ENCODE measurements around the gene LRTM2.
A peak's percentile ranks its signal among the peaks of the same experiment; 100 is the strongest.

LRTM2 gene

DNA sequence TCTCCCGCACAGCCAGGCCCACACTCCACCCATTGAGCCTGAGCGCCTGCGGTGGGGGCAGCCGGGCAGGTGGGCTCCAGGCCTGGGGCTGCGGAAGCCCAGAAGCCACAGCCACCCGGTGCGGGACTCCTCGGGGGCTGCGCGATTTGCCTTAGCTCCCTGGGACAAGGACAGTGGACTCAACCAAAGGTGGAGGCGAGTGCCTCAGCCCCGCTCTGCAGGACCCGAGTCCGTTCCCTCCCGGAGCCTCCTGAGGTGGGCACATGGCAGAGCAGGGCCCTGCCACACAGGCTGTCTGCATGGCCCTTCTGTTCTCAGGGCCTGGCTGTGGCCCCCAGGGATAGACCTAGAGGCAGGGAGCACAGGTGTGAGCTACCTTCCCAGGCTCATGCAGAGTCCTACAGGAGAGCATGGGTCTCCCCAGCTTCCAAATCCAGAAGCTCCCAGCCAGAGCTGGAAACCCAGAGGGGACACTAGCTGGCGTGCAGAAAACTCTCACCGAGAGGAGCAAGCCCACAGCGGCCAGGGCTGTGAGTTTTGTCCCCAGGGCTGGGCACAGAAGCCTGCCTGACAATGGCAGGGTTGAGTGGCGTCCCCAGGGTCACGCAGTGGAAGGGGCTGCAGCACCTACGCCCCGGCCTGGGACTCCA is 22.2 kb upstream of the LRTM2 start:
- DNase-seq (ENCODE audit: low read depth in 2 of 2): no peak

DNA sequence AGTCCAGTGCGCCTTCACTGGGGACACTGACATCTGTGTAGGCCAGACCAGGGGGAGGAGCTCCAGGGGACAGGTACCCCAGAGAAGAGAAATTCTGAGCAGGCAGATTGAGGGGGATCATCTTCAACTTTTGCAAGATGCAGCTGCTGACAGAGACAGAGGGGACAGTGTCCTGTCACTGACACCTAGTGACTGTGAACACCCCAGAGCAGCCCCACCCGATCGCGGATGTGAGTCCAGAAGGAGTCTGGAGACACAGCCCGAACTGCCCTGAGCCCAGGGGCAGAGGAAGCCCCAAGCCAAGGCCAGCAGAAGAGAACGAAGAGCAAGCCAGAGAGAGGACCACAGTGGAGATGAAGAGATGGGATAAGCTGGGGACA is 21.7 kb upstream of the LRTM2 start:
- no peak for DNase-seq (ENCODE audit: low read depth in 2 of 2)

DNA sequence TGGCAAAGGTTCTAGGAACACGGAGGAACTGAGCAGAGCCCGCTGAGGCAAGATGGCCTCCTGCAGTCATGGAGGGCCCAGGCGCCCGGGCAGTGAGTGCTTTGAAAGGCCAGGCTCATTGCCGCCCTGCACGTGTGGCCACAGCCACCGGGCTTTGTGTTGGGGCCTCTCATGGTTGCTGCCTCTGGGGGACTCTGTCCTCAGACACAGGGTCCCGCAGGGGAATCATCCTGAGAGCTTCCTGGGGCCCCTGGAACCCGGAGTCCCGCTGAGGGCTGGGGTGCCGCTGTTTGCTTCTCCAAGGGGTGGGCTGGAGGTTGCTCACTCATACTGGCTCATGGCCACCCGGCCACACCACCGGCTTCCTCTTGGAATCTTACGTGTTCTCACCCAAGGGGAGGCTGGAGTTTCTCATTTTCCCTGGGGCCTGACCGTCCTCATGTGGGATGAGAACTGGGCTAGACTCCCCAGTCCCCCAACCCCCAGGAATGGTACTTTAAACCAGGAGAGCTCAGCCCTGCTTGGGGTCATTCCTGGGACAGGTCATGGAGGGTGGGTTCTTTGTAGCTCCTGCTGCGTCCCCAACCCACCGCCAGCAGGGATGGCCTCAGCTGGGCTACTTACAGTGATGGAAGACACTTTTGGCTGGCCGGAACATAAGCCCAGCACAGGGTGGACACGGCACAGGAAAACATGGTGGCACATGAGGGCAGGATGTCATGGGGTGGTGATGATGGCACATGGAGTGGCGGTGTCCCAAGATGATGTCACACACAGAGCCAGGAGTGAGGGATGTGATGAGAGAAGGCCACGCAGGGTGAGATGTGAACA is 21.1 kb upstream of the LRTM2 start:
- no peak for DNase-seq (ENCODE audit: low read depth in 2 of 2)

DNA sequence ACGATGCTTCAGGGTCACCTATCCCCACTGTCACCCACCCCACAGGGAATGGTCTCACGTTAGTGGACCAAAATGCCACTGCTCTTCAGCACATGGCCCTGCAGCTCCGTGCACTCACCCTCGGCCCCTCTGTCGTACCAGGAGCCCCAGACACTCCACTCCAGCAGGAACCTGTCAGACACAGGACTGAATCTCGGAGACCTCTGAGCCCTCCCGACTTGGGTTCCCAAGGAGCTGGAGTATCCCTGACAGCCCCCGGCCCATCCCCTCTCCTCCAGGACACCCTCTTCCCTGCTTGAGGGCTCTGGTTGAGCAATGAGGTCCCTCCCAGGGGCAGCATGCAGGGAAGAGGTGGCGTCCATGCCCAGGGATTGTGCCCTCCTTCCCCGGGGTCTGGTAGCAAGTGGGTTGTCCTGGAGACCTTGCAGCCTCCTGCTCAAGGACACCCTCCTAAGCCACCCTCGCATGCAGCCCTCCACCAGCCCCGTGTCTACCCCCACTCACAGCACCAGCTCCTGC is 20.4 kb upstream of the LRTM2 start:
- no peak for DNase-seq (ENCODE audit: low read depth in 2 of 2)

DNA sequence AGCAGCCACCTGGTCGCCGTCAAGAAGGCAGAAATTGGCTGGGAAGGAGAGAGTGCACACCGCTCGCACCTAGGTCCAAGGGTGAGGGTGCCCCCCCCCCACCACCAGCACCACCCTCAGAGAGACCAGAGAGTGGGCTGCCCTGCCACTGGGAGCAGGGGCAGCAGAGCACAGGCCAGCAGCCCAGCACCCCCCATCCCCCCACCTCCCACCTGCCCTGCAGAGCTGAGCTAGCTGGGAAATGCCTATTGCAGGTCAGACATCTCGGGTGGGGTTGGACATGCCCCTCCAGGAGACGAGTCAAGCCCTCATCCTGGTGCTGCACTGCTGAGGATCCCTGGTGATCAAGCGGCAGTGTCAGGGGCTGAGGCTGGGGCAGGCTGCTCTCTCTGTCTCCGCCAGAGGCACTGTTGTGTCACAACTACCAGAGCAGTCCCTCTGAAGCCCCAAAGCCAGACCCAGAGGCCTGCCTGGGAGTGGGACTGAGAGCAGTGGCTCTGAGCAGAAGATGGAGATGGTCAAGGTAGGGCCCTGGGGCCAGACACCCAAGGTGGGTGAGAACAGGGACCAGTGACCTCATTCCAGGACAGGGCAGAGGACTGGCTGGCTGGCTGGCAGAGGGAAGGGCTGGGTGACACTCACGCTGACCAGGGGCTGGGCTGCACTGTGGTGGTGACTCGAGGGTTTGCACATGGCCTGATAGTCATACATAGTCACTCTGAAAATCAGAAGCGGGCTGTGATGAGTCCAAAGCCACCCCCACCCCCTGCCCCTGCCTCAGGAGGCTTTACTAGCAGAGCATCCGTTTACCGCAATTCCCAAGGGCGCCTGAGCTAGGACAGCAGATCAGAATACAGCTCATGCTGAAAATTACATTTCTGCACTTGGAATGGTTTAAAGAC is 19.7 kb upstream of the LRTM2 start:
- DNase-seq (ENCODE audit: low read depth in 2 of 2): no peak

DNA sequence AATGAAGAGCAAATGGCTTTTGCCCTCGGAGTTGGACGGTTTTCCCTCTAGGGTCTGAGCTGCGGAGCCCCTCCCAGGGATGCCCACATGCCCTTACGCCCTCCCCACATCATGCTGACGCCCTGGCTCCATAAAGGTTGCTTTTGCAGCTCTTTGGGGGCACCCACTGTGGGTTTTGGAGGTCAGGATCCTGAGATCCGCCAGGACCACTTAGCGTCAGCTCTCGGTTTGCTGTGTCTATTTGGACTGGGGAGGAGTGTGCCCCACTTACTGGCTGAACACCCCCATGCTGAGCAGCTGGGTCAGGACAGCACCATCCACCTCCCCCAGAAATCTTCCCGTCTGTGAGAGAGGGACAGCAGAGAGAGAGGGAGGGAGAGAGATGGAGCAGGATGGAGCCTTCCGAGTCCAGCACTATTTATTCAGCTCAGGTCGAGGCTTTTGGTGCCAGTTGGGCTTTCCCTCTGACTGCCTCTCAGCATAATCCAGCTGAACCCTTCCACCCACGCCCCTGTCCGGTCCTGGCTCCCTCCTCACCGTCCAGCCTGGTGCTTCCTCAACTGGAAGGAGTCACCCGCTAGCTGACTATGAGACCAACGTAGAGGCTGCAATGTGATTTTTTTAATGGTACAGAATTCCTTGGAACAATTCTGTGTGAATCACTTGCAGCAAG is 18.9 kb upstream of the LRTM2 start:
- DNase-seq (ENCODE audit: low read depth in 2 of 2): no peak

DNA sequence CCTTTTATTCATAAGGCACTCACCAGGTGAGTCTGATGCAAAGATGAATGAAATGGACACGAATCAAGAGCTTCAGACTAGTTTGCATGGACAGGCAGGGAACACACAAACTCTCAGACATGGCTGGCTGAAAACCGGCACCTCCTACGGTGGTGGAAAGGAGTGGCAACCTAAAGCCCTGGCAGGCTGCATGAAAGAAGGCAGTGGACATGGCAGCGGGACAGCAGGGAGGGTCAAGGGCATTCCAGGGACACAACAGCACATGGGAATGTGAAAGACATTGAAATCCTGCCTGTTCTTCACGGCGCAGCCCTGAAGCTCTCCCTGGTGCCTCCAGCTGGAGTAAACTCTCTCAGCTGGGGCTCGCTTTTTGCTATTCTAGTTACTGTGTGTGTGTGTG is 16.6 kb upstream of the LRTM2 start:
- no peak for DNase-seq (ENCODE audit: low read depth in 2 of 2)

DNA sequence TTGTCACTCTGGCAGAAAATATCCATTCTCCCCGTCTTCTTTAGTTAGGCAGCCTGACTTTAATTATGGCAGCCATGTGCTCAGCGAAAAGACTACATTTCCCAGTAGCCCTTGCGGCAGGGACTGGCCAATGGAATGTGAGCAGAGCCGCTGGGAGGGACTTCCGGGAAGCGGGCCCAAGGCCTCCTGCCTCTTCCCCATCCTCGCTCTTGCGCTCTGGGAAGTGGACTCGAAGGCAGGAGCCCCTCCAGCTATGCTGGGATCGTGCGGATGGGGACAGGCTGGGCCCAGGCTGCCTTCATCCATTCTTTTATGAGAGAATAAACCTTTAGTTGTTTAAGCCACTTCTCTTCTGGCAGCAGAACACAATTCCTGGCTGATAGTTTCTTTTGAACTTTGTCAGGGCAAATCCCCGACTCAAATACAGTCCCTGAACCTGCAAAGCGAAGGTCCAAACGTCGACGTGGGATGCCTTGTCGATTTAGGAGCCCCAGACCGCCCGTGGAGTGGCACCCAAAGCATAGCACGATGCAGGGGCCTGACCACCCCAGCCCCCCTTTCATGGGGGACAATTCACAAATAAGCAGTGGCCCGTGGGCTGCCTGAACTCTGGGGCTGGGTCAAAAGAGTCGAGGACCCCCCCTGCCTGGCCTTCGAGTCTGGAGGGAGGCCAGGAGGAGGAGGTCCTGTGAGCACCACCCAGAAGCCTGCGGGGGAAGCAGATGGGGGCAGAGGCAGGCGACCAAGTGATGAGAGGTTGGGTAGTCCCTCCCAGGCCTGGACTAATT is 15.6 kb upstream of the LRTM2 start:
- DNase-seq (ENCODE audit: low read depth in 2 of 2): peak; percentile 56 to 71

DNA sequence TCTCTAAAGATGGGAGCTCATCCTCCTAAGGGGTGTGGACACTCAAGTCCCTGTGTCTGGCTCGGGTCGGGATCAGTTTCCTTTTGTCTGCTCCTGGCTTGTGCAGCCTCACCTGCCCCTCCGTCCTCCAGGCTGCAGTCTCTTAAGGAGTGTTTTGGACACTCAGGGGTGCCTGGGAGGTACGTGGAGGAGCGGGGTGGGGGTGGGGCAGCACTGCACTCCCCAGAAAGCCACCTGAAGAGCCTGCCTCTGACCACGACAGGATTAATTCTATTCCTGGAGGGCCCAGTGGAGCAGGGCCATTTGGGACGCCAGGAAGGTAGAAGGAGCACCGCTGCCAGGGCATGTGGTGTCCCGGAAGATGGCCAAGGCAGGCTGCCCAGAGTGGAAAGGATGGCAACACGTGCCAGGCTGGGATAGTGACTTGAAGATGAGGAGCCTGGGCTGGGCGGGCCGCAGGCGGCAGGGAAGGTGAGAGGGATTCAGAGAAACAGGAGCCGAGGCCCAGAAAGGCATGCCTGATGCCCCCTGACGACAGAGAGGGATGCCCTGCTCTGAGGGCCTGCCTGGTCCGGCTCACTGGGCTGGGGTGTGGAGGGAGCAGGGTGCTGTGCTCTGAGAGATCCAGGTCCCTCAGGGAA is 14.8 kb upstream of the LRTM2 start:
- DNase-seq (ENCODE audit: low read depth in 2 of 2): no peak

DNA sequence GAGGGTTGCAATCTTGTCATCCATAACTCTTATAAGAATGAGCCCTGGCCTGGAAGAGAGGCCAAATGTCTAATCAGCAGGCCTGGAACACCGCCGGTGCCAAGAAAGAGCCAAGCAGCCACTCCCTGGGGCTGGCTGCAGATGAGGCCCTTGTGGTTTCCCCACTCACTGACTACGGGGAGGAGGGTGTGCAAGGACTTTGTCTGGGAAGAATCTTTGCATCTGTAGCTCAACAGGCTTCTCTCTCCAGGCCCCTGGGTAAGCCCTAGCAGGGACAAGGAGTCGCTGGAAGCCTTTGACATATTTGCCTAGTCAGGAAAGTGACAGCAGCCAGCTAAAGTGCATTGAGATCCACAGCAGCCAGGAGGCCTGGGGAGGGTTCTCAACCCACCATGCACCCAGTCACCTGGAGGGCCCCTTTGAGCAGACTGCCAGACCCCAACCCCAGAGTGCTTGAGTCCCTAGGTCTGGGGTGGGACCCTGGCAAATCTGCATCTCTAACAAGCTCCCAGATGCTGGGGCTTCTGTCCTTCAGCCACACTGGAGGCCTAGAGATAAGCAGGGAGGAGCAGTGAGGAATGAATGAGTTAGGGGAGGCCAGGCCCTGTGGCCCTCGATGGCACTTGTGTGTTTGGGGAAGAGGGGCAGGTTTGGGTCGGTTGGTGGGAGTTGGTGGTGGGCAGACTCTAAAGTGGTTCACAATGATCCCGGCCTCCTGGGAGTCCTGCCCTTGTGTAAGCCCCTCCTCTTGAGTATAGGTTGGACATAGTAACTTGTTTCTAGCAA is 13.9 kb upstream of the LRTM2 start:
- no peak for DNase-seq (ENCODE audit: low read depth in 2 of 2)

DNA sequence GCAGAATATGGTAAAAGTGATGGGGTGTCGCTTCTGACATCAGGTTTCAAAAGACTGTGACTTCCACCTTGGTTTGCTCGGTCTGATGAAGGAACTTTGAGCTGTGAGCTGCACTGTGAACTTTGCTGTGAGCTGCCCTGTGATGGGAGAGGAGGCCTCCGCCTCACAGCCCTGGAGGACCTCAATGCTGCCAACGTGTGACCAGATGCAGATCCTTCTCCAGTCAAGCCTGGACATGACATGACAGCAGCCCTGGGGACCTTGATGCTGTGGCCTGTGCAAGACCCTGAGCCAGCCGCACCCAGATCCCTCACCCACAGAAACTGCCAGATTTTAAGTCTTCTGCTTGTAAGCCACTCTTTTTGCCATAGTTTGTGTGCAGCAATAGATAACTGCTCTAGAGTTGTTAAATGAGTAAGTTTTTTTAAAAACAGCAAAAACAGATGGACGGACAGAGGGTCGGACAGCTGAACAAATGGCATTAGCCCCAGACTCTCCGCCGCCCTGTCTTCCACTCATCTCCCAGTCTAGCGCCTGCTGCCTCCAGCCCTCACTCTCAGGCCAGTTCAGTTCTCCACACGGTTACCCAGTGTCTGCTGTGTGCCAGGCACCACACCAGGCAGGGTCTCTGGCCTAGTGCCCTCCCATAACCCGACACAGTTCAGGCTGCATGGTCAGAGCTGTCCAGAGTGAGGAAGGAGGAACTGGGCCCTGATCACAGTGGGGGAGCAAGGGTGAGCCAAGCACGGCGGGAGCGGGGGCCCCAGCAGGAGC is 13.1 kb upstream of the LRTM2 start:
- no peak for DNase-seq (ENCODE audit: low read depth in 2 of 2)

DNA sequence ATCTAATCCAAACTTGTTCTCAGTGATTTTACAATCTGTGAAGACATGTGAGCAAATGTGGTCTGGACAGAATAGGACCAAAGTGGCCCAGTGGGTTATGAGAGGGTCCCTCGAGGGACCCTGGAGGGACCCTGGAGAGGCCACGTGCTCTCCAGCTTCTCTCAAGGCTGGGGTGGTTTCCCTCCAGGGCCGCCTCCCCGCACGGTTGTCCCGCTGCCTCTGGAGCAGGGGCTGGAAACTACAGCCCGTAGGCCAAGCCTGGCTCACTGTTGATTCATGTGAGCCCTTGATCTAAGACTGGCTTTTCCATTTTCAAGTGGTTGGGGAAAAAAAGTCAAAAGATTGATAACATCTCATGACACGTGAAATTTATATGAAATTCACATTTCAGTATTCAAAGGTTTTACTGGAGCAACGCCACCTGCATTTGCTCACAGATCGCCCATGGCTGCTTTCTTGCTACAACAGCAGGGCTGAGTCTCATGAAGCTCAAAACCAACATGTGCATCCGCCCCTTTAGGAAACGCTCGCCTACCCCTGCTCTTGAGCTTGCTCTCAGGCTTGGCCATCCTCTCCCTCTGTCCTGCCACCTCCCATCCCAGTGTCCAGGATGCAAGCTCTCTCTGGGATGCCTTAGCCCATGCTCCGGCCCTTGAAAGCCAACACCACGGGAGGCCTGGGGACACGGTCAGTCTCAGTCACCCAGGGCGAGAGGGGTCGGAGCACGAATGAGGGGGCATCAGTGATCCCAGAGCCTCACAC is 12.1 kb upstream of the LRTM2 start:
- no peak for DNase-seq (ENCODE audit: low read depth in 2 of 2)

DNA sequence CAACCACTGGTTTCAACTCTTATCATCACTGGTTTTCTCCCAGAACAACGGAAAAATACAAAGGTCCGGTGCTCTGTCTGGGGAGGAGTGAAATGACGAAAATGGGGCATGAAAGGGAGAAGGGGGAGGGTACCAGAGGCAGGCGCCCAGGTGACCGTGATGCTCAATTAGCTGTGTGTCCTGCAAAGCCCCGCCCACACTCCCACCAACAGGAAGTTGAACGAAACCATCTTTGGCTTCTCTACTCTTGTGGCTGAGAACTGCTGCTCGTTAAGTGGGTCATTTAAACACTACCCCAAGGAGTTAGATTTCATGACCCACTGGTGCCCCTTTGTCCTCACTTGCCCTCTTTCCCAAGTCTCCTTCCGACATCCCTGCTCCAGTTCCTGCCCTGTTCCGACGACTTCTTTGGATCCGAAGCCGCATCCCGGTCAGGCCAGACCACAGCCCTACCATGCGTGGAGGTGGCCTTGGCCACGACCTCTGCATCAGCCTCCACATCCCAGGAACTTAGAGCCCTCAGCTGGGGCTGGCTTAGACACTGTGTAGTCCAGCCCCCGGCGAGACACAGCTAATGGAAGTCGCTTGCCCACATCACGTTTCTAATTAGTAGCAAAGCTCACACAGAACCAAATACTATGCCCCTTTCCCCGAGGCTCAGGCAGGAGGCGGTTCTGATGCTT is 11.4 kb upstream of the LRTM2 start:
- DNase-seq (ENCODE audit: low read depth in 2 of 2): no peak

DNA sequence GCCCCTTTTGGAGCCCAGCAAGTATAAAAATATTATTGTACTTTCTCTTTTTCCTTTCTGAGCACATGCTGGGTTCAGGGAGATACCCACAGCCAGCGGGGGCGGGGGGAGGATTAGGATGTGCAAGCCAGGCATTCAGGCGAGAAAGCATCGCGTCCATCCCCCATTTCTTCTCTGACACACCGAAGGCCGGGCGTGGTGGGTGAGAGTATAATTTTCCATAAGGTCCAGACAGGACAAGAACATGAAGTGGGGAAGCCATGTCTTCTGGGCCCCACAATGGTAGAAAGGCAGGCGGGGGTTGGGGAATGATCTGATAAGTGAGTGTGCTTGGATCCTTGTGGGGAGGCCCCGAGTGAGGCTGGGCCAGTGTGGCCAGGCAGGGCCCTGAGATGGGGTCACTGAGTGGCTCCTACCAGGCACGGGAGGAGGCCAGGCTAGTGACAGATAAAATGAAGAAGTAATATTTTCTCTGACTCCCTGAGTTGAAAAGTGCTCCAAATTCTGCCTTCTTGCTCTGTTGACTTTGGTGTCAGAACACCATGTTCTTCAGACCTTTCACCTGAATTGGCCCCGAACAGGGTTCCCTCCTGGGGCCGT is 10.7 kb upstream of the LRTM2 start:
- no peak for DNase-seq (ENCODE audit: low read depth in 2 of 2)

DNA sequence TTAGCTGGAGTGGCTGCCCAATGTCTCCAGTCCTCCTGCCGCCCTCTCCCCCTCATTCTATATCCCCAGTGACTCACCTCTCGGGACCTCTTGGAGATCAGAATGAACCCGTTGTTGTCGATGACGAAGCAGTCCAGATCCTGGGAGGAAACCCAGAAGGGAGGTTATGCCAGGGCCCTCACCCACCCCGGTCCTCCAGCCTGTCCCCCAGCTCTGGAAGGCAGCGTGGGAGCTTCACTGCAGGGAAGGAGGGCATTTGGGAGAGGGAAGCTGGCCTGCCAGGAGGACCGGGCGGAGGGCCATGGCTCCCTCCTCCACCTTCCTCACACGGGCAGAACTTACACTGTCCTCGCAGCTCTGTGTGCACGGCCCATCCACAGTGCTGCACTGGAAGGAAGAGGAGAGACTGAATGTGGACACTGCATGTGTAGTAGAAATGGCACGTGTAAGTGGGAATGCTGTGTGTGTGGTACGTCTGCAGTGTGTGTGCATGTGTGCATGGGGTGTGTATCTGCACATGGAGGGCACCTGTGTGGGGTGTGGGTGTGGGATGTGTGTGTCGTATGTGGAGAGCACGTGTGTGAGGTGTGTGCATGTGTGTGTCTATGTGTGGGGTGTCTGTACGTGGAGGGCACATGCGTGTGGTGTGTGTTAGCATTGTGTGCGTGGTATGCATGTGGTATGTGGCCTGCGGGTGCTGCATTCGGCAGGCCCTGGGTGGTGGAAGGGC is 10.0 kb upstream of the LRTM2 start:
- no peak for DNase-seq (ENCODE audit: low read depth in 2 of 2)

DNA sequence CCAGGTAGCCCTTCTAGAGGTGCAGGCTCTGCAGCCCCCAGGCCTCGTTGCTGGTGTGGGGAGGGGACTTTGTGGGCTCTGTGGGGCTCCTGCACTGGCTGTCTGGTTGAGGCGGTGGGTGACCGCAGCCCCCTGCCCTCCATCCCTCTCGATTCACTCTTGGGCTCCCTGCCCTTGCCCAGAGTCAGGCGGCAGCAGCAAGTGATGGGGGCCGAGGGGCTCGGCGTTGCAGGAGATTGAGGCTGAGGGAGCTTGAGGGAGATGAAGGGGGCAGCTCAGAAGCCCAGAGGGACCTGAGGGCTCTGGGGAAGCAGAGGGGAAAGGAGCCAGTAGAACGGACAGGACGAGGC is 9.5 kb upstream of the LRTM2 start:
- no peak for DNase-seq (ENCODE audit: low read depth in 2 of 2)

Data from stimulated activated CD8-positive, alpha-beta memory T cell treated with anti-CD3 and anti-CD28 coated beads, Interleukin-15, amount 100 ng/mL, for 4 hours (primary cell).